Astrocyte (in vitro differentiated cells and primary cell): ENCODE results near the gene PLCG1.

ENCODE experiments used
- EZH2 ChIP-seq: IDR thresholded peaks from 2 replicates; pipeline ENCODE4 v1.6.1; 2012; ENCODE audit warnings: mild to moderate bottlenecking, low read length, inconsistent platforms; ENCODE audit not compliant: insufficient read depth
- TF ChIP-seq, protein P1 (sequence below): IDR thresholded peaks from 2 replicates; pipeline ENCODE4 v1.5.1; 2011; ENCODE audit warnings: low read depth, mild to moderate bottlenecking, inconsistent platforms, low read length, moderate library complexity; ENCODE audit not compliant: insufficient read depth

DNA sequence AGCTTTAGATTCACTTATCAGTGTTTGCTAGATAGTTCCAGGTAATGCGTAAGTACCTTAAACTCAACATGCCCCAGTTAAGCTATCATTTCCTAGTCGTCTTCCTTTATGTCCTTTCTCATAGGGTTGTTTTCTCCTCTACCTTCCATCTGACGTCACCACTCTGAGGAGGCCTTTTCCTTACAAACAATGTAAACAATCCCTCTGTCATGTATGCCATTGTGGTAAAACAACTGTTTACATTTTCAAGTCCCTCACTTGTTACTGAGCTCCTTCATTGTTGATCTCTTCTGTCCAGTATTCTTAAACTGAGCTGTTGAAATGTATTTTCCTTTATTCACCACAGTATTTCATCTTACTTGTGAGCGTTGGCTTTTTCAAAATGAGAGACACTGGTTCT lies 45.4 kb upstream of the PLCG1 start:
- TF ChIP-seq, protein P1, sequence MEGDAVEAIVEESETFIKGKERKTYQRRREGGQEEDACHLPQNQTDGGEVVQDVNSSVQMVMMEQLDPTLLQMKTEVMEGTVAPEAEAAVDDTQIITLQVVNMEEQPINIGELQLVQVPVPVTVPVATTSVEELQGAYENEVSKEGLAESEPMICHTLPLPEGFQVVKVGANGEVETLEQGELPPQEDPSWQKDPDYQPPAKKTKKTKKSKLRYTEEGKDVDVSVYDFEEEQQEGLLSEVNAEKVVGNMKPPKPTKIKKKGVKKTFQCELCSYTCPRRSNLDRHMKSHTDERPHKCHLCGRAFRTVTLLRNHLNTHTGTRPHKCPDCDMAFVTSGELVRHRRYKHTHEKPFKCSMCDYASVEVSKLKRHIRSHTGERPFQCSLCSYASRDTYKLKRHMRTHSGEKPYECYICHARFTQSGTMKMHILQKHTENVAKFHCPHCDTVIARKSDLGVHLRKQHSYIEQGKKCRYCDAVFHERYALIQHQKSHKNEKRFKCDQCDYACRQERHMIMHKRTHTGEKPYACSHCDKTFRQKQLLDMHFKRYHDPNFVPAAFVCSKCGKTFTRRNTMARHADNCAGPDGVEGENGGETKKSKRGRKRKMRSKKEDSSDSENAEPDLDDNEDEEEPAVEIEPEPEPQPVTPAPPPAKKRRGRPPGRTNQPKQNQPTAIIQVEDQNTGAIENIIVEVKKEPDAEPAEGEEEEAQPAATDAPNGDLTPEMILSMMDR: no peak
- no peak for TF ChIP-seq EZH2
